OCI-LY7 (cell line): ENCODE results near the gene ROBO1. TPM values are rescaled to one million over a fixed set of nuclear protein-coding genes. Genes with fewer than 3 reads are reported as not detected.

Experiments
- BruUV-seq: library from RNA; stranded (reverse); fragments of 400-500 nt; replicated peaks from 2 replicates; lab custom pipeline; 2021; lab: Mats Ljungman, UMichigan
- CTCF ChIA-PET: fragments of 300-600 bp; sonication (Branson Sonifier 250); formaldehyde crosslinking; loops from one replicate; lab custom pipeline; 2022; ENCODE audit warnings: antibody characterized with exemption; ENCODE audit not compliant: unreplicated experiment; lab: Charles Lee
- POLR2A ChIA-PET: fragments of 300-600 bp; sonication (Branson Sonifier 250); formaldehyde crosslinking; loops from one replicate; lab custom pipeline; 2022; ENCODE audit warnings: antibody characterized with exemption; lab: Charles Lee
- DNase-seq: peaks from one replicate; pipeline ENCODE4 v3.0.0-alpha.2; 2015; ENCODE audit warnings: low spot score
- H2AFZ ChIP-seq: fragments of 200-600 bp; sonication (generic), shearing (Covaris generic); 2 replicates; pipeline ENCODE4 v1.6.1; 2014; ENCODE audit warnings: mild to moderate bottlenecking, antibody characterized with exemption, low read length, moderate library complexity
- H3K27ac ChIP-seq: fragments of 200-600 bp; sonication (generic); 2 replicates; pipeline ENCODE4 v1.5.1; 2014; ENCODE audit warnings: mixed run types, low read depth, mild to moderate bottlenecking, moderate library complexity, low read length, inconsistent platforms; ENCODE audit not compliant: poor library complexity, severe bottlenecking
- H3K36me3 ChIP-seq: fragments of 200-600 bp; sonication (generic); 2 replicates; pipeline ENCODE4 v1.6.1; 2014; ENCODE audit warnings: mild to moderate bottlenecking, antibody characterized with exemption, low read length, moderate library complexity, mixed read lengths; ENCODE audit not compliant: insufficient read depth
- H3K4me1 ChIP-seq: fragments of 200-600 bp; sonication (generic); 2 replicates; pipeline ENCODE4 v1.5.1; 2014; ENCODE audit warnings: mild to moderate bottlenecking, low read length; ENCODE audit not compliant: insufficient read depth, poor library complexity, severe bottlenecking
- H3K4me2 ChIP-seq: fragments of 200-600 bp; sonication (generic); 2 replicates; pipeline ENCODE4 v1.6.1; 2014; ENCODE audit warnings: mild to moderate bottlenecking, low read length
- H3K4me3 ChIP-seq: fragments of 200-600 bp; sonication (generic); 2 replicates; pipeline ENCODE4 v1.5.1; 2014; ENCODE audit warnings: mild to moderate bottlenecking, low read depth, low read length; ENCODE audit not compliant: poor library complexity, severe bottlenecking
- H3K79me2 ChIP-seq: fragments of 200-600 bp; sonication (generic); 2 replicates; pipeline ENCODE4 v1.6.1; 2016; ENCODE audit warnings: low read depth, mild to moderate bottlenecking, low read length, moderate library complexity, mixed read lengths; ENCODE audit not compliant: insufficient read depth
- H3K9me2 ChIP-seq: fragments of 200-600 bp; sonication (generic); 2 replicates; pipeline ENCODE4 v1.6.1; 2016; ENCODE audit warnings: mild to moderate bottlenecking, low read length, mixed read lengths; ENCODE audit not compliant: insufficient read depth
- H3K9me3 ChIP-seq: fragments of 200-600 bp; sonication (generic); 2 replicates; pipeline ENCODE4 v1.6.1; 2014; ENCODE audit warnings: mild to moderate bottlenecking, mixed run types, low read length, mixed read lengths
- H4K20me1 ChIP-seq: fragments of 200-600 bp; sonication (generic); 2 replicates; pipeline ENCODE4 v1.6.1; 2014; ENCODE audit warnings: mild to moderate bottlenecking, antibody characterized with exemption, low read length, moderate library complexity, mixed read lengths; ENCODE audit not compliant: insufficient read depth
- EZH2phosphoT487 ChIP-seq: fragments of 200-600 bp; sonication (generic); IDR thresholded peaks from 2 replicates; pipeline ENCODE4 v1.6.1; 2018; ENCODE audit warnings: low read depth, borderline replicate concordance, mild to moderate bottlenecking, mixed run types, antibody characterized with exemption, low read length, moderate library complexity, mixed read lengths
- intact Hi-C: fragments of 100-400 bp; cut with micrococcal nuclease; formaldehyde crosslinking; loops from one replicate; pipeline ENCODE4 v1.10.0; 2022; ENCODE audit not compliant: unreplicated experiment
- total RNA-seq, 2 experiments: library from RNA; depleted of rRNA in 1 of 2; stranded (reverse); fragments of >200 nt in 1 of 2; shearing (Covaris generic) in 1 of 2; gene quantifications; 2 replicates each; pipeline ENCODE4 v1.2.3, GENCODE V29; 2014 to 2022
- TF ChIP-seq, protein P1 (sequence below): fragments of 200-600 bp; sonication (generic); conservative IDR thresholded peaks from 2 replicates; pipeline ENCODE4 v1.5.1; 2014; ENCODE audit warnings: mild to moderate bottlenecking, antibody characterized with exemption, low read length, moderate library complexity, mixed read lengths

ROBO1 gene
- total RNA-seq, 2 experiments from 2014 or later: not detected

DNA sequence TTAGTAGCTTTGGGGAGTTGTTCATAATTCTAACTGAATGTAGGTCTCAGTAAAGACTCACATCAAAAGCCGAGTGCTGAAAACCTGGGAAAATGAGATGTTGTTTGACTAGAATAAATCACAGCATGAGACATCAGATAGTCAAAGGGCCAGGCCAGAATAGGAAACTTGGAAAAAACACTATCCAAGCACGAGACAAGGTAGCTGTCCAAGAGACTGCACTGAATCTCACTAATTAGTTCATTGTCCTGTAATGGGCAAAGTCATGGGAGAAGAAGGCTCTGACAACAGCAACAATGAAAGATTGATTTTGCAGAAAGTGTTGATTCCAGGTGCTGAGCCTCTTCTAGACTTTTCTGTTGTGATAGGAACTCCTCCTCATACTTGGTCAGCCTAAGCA lies 314.2 kb downstream of the ROBO1 start:
- CTCF ChIA-PET: no interaction called here
- BruUV-seq: no TSS peak
- Histone ChIP-seq H3K9me2 (no peaks in the 10 kb centered on the region), H2AFZ (no peak overlapping the region), H3K79me2 (no peaks in the 10 kb centered on the region), H3K4me3 (no peak overlapping the region), H3K27ac (no peak overlapping the region), H3K36me3 (no peaks in the 10 kb centered on the region), H4K20me1 (no peaks in the 10 kb centered on the region), H3K4me2 (no peak overlapping the region), H3K9me3 (no peaks in the 10 kb centered on the region), H3K4me1 (no peaks in the 10 kb centered on the region)
- TF ChIP-seq, protein P1, sequence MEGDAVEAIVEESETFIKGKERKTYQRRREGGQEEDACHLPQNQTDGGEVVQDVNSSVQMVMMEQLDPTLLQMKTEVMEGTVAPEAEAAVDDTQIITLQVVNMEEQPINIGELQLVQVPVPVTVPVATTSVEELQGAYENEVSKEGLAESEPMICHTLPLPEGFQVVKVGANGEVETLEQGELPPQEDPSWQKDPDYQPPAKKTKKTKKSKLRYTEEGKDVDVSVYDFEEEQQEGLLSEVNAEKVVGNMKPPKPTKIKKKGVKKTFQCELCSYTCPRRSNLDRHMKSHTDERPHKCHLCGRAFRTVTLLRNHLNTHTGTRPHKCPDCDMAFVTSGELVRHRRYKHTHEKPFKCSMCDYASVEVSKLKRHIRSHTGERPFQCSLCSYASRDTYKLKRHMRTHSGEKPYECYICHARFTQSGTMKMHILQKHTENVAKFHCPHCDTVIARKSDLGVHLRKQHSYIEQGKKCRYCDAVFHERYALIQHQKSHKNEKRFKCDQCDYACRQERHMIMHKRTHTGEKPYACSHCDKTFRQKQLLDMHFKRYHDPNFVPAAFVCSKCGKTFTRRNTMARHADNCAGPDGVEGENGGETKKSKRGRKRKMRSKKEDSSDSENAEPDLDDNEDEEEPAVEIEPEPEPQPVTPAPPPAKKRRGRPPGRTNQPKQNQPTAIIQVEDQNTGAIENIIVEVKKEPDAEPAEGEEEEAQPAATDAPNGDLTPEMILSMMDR: no peak
- no peak for TF ChIP-seq EZH2phosphoT487
- no peak for DNase-seq
- intact Hi-C loops: no loop called here
- POLR2A ChIA-PET: no interaction called here

DNA sequence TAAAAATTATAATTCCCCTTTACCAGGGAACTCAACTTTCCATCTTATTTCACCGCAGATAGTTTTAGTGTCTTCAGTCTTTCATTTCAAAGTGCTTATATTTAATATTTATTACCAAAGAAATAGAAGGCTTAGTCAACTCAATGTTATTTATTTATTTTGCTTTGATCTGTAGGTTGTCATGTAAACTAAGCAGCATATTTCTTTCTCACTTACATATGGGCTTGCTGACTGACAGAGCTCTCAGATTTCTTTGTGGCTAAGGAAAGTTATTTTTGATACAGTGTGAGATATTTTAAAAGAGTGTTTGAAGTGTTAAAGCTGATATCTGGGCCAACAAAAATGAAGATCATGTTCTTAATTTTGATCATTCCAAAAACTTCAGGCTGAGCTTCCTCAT lies 331.4 kb downstream of the ROBO1 start:
- CTCF ChIA-PET: no interaction called here
- Histone ChIP-seq H3K9me2 (no peaks in the 10 kb centered on the region), H3K4me2 (no peak overlapping the region), H3K4me1 (no peaks in the 10 kb centered on the region), H4K20me1 (no peaks in the 10 kb centered on the region), H2AFZ (no peak overlapping the region), H3K79me2 (no peaks in the 10 kb centered on the region), H3K9me3 (no peaks in the 10 kb centered on the region), H3K36me3 (no peaks in the 10 kb centered on the region), H3K27ac (no peak overlapping the region), H3K4me3 (no peak overlapping the region)
- BruUV-seq: no TSS peak
- TF ChIP-seq, protein P1: no peak
- TF ChIP-seq EZH2phosphoT487: no peak
- POLR2A ChIA-PET: interaction anchor here (1.1 kb wide), 1 partner anchor 10 kb away, joined by 4 read pairs; no protein-coding TSS in a partner anchor
- no peak for DNase-seq
- intact Hi-C loops: no loop called here

DNA sequence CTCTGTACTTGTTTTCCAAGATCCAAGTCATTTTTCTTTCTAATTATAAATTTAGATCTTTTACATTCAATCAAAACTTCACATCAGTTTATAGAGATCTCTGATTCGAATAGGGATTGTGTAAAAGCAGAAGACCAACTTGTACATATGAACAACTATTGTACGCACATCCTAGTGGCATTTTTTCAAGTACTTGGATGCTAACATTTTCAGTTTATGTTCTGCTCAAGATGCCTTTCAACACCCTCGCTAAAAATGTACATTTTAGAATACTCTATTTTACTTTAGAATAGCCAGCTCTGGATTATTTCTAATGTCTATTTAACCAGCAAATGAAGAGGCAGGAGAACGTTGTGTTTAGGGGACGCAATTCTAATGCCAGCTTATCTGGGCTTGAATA lies 340.7 kb downstream of the ROBO1 start:
- no peaks in the 10 kb centered on the region for H3K9me3 ChIP-seq
- intact Hi-C loops: no loop called here
- H2AFZ ChIP-seq: no peak overlapping the region
- no peaks in the 10 kb centered on the region for H3K36me3 ChIP-seq
- no peak overlapping the region for H3K4me3 ChIP-seq
- no peak overlapping the region for H3K4me2 ChIP-seq
- no TSS peak for BruUV-seq
- no peaks in the 10 kb centered on the region for H3K79me2 ChIP-seq
- no peaks in the 10 kb centered on the region for H3K9me2 ChIP-seq
- H3K4me1 ChIP-seq: no peaks in the 10 kb centered on the region
- no peak for DNase-seq
- no peak overlapping the region for H3K27ac ChIP-seq
- ChIA-PET CTCF (no interaction called here), POLR2A (no interaction called here)
- TF ChIP-seq, protein P1: no peak
- no peak for TF ChIP-seq EZH2phosphoT487
- H4K20me1 ChIP-seq: no peaks in the 10 kb centered on the region
